HepG2 (cell line): ENCODE measurements around the gene FOXA1. TPM values are rescaled to one million over a fixed set of nuclear protein-coding genes. Genes with fewer than 3 reads are reported as not detected.
A peak's percentile ranks its signal among the peaks of the same experiment; 100 is the strongest.

Experiments used
- CREB1 ChIP-seq, 2 experiments: fragments of 450-650 bp in 1 of 2; IDR thresholded peaks; 2 replicates each; pipeline ENCODE4 v1.6.1; 2016 to 2017; ENCODE audit warnings: control low read depth in 1 of 2, mild to moderate bottlenecking in 1 of 2, missing compliant biosample characterization in 1 of 2, missing genetic modification characterization in 1 of 2
- DDIT3 ChIP-seq: sonication (generic); formaldehyde crosslinking; IDR thresholded peaks from 2 replicates; pipeline ENCODE4 v1.4.0; 2020; ENCODE audit warnings: mild to moderate bottlenecking, missing genetic modification reagents
- ERF ChIP-seq: IDR thresholded peaks from 2 replicates; pipeline ENCODE4 v1.6.1; 2018; ENCODE audit warnings: missing biosample characterization, missing genetic modification reagents
- GATAD2A ChIP-seq: IDR thresholded peaks from 2 replicates; pipeline ENCODE4 v1.6.1; 2016
- HBP1 ChIP-seq: IDR thresholded peaks from 2 replicates; pipeline ENCODE4 v1.6.1; 2016; ENCODE audit warnings: low read depth, control low read depth
- KLF9 ChIP-seq: IDR thresholded peaks from 2 replicates; pipeline ENCODE4 v1.6.1; 2016; ENCODE audit warnings: low read depth
- MBNL3 ChIP-seq: fragments of 250-450 bp; sonication (Bioruptor Pico); conservative IDR thresholded peaks from 2 replicates; pipeline ENCODE4 v1.8.0; 2022; ENCODE audit warnings: mild to moderate bottlenecking, inconsistent platforms
- MLX ChIP-seq: IDR thresholded peaks from 2 replicates; pipeline ENCODE4 v1.6.1; 2016
- SMYD3 ChIP-seq: sonication (generic); formaldehyde crosslinking; IDR thresholded peaks from 2 replicates; pipeline ENCODE4 v1.8.1; 2023; ENCODE audit warnings: mild to moderate bottlenecking, missing genetic modification reagents
- THYN1 ChIP-seq: sonication (generic); formaldehyde crosslinking; IDR thresholded peaks from 2 replicates; pipeline ENCODE4 v1.8.1; 2023; ENCODE audit warnings: low read depth, mild to moderate bottlenecking, moderate library complexity, missing genetic modification reagents, borderline replicate concordance
- ZFY ChIP-seq: sonication (generic); formaldehyde crosslinking; IDR thresholded peaks from 2 replicates; pipeline ENCODE4 v1.4.0; 2020; ENCODE audit warnings: missing genetic modification reagents
- ZNF234 ChIP-seq: sonication (generic); formaldehyde crosslinking; conservative IDR thresholded peaks from 2 replicates; pipeline ENCODE4 v1.5.1; 2020; ENCODE audit warnings: mild to moderate bottlenecking, missing genetic modification reagents
- ZNF264 ChIP-seq: sonication (generic); formaldehyde crosslinking; IDR thresholded peaks from 2 replicates; pipeline ENCODE4 v1.4.0; 2020; ENCODE audit warnings: missing genetic modification reagents
- ZNF282 ChIP-seq: fragments of 450-650 bp; IDR thresholded peaks from 2 replicates; pipeline ENCODE4 v1.6.1; 2018; ENCODE audit not compliant: partially characterized antibody
- ZNF30 ChIP-seq: sonication (generic); formaldehyde crosslinking; IDR thresholded peaks from 2 replicates; pipeline ENCODE4 v1.5.0; 2020; ENCODE audit warnings: mild to moderate bottlenecking, missing genetic modification reagents
- ZNF776 ChIP-seq: sonication (generic); formaldehyde crosslinking; IDR thresholded peaks from 2 replicates; pipeline ENCODE4 v1.4.0; 2020; ENCODE audit warnings: mild to moderate bottlenecking, missing genetic modification reagents
- ZSCAN31 ChIP-seq: sonication (generic); formaldehyde crosslinking; IDR thresholded peaks from 2 replicates; pipeline ENCODE4 v1.5.0; 2020; ENCODE audit warnings: low read depth, mild to moderate bottlenecking, missing genetic modification reagents
- polyA plus RNA-seq, 8 experiments: library from polyadenylated mRNA; depleted of rRNA in 3 of 8; stranded (reverse) in 7 of 8; unstranded in 1 of 8; fragments of >200 nt; fragmentation: Illumina TruSeq in 4 of 8; extraction: Trizol in 4 of 8; gene quantifications; 2 replicates each; pipeline versions ENCODE4 v1.2.1 to v1.2.3, GENCODE V29; 2011 to 2016; ENCODE audit warnings: low read depth in 4 of 8, missing spikeins in 1 of 8, mixed read lengths in 1 of 8; ENCODE audit not compliant: insufficient read depth in 1 of 8
- total RNA-seq, 5 experiments: library from RNA; depleted of rRNA; stranded (reverse); fragments of >200 nt; fragmentation: Illumina TruSeq; extraction: Trizol; gene quantifications; 2 replicates each; pipeline ENCODE4 v1.2.3, GENCODE V29; 2016; ENCODE audit warnings: low read depth in 1 of 5
- TF ChIP-seq, protein P1 (sequence below): sonication (generic); formaldehyde crosslinking; IDR thresholded peaks from 2 replicates; pipeline ENCODE4 v1.4.0; 2020; ENCODE audit warnings: missing genetic modification reagents
- TF ChIP-seq, protein P2 (sequence below): sonication (generic); formaldehyde crosslinking; IDR thresholded peaks from 2 replicates; pipeline ENCODE4 v1.4.0; 2020; ENCODE audit warnings: missing genetic modification reagents
- TF ChIP-seq, protein P3 (sequence below): IDR thresholded peaks from 2 replicates; pipeline ENCODE4 v1.6.1; 2016; ENCODE audit warnings: missing genetic modification reagents, missing compliant biosample characterization

Gene FOXA1
- total and polyA plus RNA-seq, 2 of the 13 experiments (the other 11 are each of a cell fraction or from before 2014, with no cell fraction given): 43.4 to 58.6 TPM

DNA sequence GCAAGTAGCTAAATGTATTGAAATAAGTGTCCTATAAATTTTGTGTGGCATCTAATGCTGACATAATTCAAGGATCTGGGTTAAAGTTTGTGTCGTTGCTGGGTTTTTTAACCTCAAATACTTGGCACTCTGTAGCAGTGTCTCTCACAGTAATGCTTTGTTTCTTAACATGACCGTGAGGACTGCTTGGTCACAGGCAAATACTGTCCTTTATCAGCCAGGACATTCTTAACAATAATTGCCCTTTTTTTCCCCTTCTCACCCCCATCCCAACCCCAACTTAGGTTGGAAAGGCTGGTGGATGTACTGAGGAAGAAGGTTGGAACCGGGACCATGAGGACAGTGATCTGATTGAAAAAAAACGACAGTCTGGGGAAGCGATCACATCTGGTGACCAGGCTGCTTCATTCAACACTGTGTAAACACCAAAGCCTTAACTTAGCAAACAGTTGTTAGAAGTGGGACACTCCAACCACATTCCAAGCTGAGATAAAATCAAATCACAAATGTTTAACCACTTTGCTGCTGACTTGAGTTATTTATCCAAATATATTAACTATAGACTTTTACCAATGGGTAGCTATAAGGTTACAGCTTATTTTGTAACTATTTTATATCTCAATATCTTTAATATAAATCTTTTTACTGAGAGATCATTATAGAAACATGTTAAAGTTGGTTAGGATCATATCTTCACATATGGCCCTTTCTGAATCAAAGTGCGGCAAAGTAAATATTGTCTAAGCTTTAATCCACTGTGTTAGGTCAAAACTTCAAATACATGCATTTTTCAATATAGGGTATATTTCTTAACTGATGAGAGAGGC is 48.2 kb downstream of the FOXA1 start (continued):
- no peak; the same call in 1 of the 2 replicates for TF ChIP-seq HBP1 (CRISPR knock-in tag)
- peak; percentile 72; the same call in 1 of the 2 replicates for TF ChIP-seq KLF9
- TF ChIP-seq, protein P1, sequence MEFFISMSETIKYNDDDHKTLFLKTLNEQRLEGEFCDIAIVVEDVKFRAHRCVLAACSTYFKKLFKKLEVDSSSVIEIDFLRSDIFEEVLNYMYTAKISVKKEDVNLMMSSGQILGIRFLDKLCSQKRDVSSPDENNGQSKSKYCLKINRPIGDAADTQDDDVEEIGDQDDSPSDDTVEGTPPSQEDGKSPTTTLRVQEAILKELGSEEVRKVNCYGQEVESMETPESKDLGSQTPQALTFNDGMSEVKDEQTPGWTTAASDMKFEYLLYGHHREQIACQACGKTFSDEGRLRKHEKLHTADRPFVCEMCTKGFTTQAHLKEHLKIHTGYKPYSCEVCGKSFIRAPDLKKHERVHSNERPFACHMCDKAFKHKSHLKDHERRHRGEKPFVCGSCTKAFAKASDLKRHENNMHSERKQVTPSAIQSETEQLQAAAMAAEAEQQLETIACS (CRISPR knock-in tag): no peak; the same call in 1 of the 2 replicates
- peak; percentile 93 for TF ChIP-seq ERF (CRISPR knock-in tag)
- no peak for TF ChIP-seq ZNF776 (CRISPR knock-in tag)
- 0 out of 2 replicates have a peak, but pooled peaks have one; percentile 19 for TF ChIP-seq ZFY (CRISPR knock-in tag)
- peak; percentile 99 for TF ChIP-seq ZNF264 (CRISPR knock-in tag)
- TF ChIP-seq, protein P2, sequence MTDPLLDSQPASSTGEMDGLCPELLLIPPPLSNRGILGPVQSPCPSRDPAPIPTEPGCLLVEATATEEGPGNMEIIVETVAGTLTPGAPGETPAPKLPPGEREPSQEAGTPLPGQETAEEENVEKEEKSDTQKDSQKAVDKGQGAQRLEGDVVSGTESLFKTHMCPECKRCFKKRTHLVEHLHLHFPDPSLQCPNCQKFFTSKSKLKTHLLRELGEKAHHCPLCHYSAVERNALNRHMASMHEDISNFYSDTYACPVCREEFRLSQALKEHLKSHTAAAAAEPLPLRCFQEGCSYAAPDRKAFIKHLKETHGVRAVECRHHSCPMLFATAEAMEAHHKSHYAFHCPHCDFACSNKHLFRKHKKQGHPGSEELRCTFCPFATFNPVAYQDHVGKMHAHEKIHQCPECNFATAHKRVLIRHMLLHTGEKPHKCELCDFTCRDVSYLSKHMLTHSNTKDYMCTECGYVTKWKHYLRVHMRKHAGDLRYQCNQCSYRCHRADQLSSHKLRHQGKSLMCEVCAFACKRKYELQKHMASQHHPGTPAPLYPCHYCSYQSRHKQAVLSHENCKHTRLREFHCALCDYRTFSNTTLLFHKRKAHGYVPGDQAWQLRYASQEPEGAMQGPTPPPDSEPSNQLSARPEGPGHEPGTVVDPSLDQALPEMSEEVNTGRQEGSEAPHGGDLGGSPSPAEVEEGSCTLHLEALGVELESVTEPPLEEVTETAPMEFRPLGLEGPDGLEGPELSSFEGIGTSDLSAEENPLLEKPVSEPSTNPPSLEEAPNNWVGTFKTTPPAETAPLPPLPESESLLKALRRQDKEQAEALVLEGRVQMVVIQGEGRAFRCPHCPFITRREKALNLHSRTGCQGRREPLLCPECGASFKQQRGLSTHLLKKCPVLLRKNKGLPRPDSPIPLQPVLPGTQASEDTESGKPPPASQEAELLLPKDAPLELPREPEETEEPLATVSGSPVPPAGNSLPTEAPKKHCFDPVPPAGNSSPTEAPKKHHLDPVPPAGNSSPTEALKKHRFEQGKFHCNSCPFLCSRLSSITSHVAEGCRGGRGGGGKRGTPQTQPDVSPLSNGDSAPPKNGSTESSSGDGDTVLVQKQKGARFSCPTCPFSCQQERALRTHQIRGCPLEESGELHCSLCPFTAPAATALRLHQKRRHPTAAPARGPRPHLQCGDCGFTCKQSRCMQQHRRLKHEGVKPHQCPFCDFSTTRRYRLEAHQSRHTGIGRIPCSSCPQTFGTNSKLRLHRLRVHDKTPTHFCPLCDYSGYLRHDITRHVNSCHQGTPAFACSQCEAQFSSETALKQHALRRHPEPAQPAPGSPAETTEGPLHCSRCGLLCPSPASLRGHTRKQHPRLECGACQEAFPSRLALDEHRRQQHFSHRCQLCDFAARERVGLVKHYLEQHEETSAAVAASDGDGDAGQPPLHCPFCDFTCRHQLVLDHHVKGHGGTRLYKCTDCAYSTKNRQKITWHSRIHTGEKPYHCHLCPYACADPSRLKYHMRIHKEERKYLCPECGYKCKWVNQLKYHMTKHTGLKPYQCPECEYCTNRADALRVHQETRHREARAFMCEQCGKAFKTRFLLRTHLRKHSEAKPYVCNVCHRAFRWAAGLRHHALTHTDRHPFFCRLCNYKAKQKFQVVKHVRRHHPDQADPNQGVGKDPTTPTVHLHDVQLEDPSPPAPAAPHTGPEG (CRISPR knock-in tag): peak; percentile 74; the same call in 1 of the 2 replicates
- no peak for TF ChIP-seq ZNF234 (CRISPR knock-in tag)
- TF ChIP-seq, protein P3, sequence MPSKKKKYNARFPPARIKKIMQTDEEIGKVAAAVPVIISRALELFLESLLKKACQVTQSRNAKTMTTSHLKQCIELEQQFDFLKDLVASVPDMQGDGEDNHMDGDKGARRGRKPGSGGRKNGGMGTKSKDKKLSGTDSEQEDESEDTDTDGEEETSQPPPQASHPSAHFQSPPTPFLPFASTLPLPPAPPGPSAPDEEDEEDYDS: 0 out of 2 replicates have a peak, but pooled peaks have one; percentile 31
- TF ChIP-seq CREB1 (IDR thresholded peaks at IDR 0.05): no peak
- peak; percentile 72; the same call in 1 of the 2 replicates for TF ChIP-seq CREB1 (CRISPR knock-in tag; IDR thresholded peaks at IDR 0.05)
- no peak for TF ChIP-seq ZNF282
- no peak for TF ChIP-seq MBNL3 (CRISPR knock-in tag)
- TF ChIP-seq MLX (CRISPR knock-in tag): peak; percentile 91
- peak; percentile 71; the same call in 1 of the 2 replicates for TF ChIP-seq ZSCAN31
- TF ChIP-seq GATAD2A: peak; percentile 100
- no peak for TF ChIP-seq ZNF30 (CRISPR knock-in tag)
- peak; percentile 97 for TF ChIP-seq SMYD3
- peak; percentile 86 for TF ChIP-seq THYN1 (CRISPR knock-in tag)
- TF ChIP-seq DDIT3 (CRISPR knock-in tag): peak; percentile 69; the same call in 1 of the 2 replicates
